Fibroblast of upper back skin (primary cell): ENCODE data around the gene BRD9.

Experiments
- DNase-seq: peaks from one replicate; pipeline ENCODE4 v3.0.0-alpha.2; 2013

The BRD9 gene

DNA sequence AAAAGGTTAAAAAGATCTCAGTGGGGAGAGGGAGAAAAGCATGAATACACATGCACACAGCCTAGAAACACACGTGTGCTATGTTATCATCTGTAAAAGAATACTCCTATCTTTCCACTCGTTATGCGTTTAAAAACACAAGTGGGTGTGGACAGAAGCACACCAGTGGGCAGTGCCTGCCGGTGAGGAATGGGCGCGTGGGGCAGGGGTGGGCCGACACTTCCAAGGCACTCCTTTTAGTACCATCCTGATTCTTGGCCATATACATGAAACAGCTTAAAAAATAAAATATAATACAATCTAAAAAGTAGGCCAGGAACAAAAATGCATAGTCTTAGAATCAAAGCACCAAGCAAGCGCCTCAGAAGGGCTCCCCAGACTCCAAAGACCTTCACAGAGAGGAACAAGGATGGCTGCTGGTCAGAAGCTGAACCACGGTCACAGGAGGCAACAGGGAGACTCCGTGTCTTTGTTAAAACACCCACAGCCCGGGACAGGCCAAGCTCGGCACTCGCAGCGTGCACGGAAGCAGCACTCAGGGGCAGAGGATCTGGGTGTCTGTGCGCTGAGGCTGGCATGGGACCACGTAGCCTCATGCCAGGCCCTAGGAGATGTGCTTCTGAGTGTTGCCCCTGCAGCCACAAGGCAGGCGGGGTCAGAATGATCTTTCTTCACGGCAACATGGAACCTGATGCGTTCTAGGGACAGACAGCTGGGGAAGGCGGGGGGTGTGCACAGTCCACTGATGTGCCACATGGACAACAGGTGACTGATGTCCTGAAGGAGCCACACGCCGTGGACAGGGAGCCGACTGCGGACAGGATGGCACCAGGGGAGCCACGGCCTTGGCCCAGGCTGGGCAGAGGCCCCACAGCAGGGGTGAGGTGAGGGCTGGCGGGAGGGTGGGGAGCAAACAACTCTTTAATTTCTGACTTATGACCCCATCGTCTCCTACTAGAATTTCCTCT is 15.9 kb downstream of the BRD9 start:
- no peak for DNase-seq

- no peak for DNase-seq
These were observed 16.7 kb downstream of the BRD9 start for GRCh38 chr5:875931-876330.

DNA sequence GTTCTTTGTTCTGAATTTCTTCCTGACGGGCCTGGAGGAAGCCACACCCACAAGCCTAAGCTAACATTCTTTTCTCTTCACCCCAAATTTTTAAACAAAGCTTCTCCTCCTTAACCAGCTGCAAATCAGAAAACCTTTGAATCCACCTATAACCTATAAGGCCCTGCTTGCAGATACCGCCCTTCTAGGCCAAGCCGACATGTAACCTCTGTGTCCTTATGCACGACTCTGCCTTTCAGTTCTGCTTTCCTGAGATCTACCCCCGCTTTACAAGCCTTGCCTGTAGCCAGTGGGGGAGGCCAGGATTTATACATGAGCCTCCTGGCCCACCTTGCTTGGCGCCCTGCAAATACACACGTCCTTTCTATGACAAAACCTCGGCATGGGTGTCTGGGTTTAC is 19.3 kb downstream of the BRD9 start:
- no peak for DNase-seq

GRCh38 chr5:872301-872700 is 20.3 kb downstream of the BRD9 start:
- no peak for DNase-seq

- DNase-seq = no peak
These were observed 20.9 kb downstream of the BRD9 start for GRCh38 chr5:871596-872298.

DNA sequence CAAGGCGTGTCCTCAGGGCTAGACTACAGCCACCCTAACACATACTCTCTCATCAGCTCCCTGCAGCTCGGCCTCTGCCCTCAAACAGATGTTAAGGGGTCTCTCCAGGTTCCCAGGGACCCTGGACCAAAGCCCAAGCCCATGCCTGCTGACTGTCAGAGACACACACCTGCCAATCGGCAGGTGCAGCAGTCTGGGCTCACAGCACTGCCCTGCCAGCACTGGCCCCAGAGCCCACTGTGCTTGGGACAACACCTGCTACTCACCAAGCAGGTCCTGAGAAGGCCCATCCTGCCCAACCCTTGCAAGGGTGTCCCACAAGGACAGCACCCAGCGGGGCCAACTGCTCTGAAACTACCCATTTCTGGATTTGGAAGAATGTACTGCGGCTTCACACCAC is 21.6 kb downstream of the BRD9 start:
- DNase-seq = no peak

DNA sequence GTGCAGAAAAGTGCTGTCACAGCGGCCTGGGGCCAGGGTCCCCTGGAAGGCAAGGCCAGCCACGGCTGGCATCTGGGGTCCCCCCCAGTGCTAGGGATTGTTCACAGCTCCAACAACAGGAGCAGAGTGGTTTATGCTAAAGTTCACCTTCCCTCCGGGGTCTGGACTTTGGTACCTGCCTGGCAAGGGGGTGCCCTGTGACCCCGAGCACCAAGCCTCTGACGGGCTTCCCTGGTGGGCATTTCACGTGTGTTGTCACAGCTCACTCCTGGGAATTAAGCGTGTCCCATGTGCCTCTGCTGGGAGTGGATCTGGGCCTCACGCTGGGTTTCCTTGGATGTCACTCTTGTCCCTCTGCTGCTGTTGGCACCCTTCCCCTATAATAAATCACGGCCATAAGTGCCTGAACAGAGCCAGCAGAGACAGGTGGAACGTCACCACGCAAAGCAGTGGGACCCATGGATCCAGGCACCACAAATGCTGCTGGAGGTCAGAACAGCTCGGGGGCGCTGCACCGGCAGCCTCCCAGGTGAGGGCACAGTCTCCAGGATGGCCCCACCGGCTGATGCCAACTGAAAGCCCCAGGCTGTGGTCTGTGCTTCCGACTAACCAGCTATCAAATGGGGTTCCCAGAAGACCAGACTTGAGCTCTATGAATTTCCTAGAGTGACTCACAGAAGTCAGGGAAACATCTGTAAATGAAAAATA is 24.0 kb downstream of the BRD9 start:
- no peak for DNase-seq

GRCh38 chr5:867300-867870 is 25.2 kb downstream of the BRD9 start:
- DNase-seq = no peak

DNA sequence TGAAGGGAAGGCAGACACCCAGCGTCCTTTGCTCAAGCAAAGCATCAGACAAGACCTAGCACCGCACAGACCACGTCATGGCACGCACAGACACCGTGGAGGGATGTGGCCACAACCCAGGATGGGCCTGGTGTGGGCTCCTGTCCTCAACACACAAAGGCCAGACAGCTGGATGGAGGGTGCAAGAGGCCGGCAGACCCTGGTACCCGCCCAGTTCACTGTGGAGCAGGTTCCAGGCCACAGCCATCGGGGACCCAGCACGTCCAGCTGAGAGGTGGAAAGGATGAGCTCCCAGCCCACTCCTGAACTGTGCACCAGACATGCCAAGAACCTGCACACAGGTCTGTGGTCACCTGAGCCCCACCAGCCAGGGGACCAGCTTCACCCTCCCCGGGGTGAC is 26.8 kb downstream of the BRD9 start:
- no peak for DNase-seq

- DNase-seq = no peak
These were observed 27.5 kb downstream of the BRD9 start for GRCh38 chr5:865168-865521.

DNA sequence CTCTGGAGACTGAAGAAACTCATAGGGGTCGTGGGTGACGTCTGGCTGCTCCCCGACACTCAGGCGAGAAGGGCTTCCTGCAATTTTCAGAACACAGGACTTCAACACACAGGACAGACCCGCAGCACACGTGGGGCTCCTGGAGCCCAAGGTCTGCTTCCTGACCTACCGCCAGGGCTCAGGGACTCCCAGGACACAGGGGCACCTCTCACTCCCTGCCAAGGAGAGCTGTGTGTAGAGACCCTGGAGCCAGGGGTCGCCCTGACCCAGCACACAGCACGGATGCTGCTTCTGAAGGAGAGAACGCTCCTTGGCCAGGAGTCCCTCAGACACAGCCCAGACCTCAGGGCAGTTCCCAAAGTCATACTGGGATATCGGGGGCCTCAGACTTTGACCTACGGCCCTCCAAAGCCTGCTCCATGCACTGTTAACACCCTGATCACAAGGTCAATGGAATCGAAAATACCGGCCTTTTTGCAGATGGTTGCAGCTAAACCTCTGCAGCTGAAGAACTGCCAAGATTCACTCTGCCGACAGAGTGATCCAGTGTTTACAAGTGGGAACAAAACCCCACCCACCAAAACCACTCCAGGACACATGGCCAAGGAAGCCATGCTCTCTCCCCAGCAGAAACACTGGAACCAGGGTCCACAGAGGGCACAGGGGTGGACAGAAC is 28.0 kb downstream of the BRD9 start:
- no peak for DNase-seq

DNA sequence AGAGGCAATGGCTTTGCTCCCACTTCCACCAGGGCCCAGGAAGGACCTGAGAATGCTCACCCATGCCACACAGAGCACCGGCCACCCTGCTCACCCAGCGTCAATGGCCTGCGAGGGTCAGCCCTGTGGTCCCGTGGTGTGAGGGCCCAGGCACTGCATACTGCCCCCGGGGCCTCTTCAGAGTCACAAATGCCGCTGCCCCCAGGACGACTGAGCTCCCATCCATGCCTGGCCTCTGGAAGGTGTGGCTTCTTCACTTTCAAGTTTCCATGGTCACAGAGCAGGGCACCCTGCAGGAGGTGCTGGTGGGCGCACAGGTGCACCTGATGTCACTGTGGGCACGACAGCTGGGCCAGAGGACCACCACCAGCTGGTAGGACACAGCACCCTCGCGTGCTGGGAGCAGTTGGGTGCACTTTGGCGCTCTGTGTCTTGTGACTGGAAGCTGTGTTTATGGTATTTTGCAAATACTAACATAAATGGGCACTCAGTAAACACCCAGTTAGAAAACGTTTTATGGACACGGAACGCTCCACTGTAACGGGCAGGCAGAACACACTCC is 29.3 kb downstream of the BRD9 start:
- DNase-seq = no peak

DNA sequence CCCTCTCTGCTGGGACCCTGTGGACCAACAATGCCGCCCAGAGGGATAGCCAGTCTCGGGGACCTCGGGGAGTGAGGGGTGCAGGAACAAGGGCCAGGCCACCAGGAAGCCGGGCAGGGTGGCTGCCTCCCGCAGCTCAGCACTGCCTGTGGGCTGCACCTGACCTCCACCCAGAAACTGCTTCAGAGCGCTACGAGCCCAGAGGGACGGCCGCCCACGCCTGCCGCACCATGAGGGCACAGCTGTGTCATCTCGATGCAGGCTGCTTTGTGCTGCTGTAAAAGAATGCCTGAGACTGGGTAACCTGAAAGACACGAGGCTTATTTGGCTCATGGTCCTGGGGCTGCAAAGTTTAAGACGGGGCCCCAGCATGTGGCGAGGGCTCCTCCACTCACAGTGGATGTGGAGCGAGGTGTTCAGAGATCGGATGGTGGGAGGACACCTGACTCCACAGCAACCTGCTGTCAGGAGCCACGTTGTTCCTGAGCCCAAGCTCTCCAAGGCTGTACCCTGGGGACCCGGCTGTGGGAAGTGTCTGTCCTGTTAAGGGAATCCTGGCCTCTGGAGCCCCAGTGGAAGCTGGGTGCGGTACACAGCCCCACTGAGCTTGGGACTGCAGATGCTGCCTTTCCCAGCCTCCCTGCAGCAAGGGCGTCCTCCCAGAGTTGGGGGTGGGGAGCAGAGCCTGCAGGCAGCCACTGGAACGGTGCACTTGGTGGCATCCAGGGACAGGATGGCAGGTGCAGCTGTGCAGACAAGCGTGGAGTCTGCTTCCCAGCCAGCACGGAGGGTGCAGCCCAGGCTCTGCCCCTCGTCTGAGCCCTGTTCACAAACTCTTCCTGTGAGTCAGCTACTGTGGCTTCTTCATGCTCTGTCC is 30.0 kb downstream of the BRD9 start:
- DNase-seq = no peak

GRCh38 chr5:861442-862366 is 30.9 kb downstream of the BRD9 start:
- no peak for DNase-seq

DNA sequence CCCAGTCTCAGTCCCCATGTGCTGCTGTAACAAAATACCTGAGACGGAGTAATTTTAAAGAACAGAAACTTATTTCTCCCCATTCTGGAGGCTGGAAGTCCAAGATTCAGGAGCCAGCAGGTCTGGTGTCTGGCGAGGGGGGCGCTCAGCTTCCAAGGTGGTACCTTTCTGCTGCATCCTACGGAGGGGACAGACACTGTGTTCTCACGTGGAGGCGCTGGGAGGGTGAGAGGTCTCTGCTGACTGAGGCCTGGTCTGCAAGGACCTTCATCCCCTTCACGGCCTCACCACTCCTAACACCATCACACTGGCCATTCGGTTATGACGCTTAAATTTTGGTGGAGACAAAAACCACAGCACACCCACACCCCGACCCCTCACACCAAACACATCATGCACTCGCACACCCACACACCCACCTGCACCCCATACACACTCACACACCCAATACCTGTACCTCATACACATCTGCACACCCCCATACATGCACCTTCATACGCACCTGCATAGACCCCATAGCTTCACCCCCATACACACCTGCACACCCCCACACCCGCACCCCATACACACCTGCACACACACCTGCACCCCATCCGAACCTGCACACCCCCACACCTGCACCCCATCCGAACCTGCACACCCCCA is 32.0 kb downstream of the BRD9 start:
- DNase-seq = no peak

DNA sequence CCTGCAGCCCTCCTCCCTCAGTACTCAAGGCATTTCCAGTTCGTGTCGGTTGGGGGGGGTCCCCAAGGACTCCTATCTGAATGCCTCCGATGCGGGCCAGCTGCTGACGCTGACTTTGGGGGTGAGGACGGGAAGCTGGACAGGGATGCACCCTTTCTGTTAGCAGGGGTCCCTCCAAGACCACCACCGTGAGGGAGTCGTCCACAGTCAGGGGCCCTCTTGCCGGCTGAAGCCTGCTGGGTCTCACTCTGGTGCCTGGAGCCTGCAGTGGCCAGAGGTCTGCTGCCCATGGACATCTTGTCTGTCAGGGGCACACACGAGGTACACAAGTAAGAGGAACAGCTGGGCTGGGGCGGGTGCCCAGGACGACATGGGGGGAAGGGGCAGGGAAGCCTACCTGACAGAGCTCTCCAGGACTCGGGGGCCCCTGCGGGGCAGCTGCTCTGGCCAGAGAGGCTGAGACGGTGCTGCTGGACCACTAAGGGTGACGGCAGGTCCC is 32.8 kb downstream of the BRD9 start:
- no peak for DNase-seq

GRCh38 chr5:859391-859790 is 33.2 kb downstream of the BRD9 start:
- DNase-seq = no peak

DNA sequence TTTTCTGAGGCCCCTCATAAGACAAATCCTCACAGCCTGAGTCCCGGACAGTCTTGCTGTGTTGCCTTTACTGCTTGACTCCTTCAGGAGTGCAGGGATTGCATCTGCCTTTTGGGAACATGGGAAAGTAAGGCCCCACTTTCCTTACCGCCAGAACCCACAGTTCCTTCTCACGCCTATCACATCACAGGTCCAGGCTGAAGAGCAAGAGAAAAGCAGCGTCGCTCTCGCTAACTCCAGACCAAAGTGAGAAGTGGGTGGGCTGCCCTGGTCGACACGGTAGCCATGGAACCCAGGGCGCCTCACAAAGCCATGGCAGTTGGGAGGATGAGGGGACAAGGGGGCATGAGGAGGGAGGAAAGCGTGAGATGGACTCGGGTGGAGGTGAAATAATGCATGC is 33.9 kb downstream of the BRD9 start:
- no peak for DNase-seq
